GM18858 (cell line): ENCODE results near the gene TULP3.
"Not testable (repeated sequence)": the region's sequence is repeated elsewhere in the genome, so short reads cannot be mapped to it uniquely, and the experiment has no call there.

Experiments
- ATAC-seq: cut with Tn5 transposase; IDR thresholded peaks from one replicate; pipeline ENCODE4 v1.9.1; 2021; ENCODE audit not compliant: unreplicated experiment

TULP3 gene

GRCh38 chr12:2890388-2891239 lies at the start of gene TULP3:
Gene TULP3, plus strand, starts transcription at chr12:2890891. Its CDS starts 57 bp downstream, at chr12:2890948.
- ATAC-seq = peak; percentile 93

GRCh38 chr12:2841056-2841650 lies 49.5 kb upstream of the TULP3 start:
- no peak for ATAC-seq

- ATAC-seq = no peak
Measured at GRCh38 chr12:2842948-2843347, 47.7 kb upstream of the TULP3 start.

- no peak for ATAC-seq
Measured at GRCh38 chr12:2844786-2845185, 45.9 kb upstream of the TULP3 start.

- ATAC-seq = no peak
Measured at GRCh38 chr12:2845280-2845679, 45.4 kb upstream of the TULP3 start.

- no peak for ATAC-seq
Measured at GRCh38 chr12:2851931-2852330, 38.8 kb upstream of the TULP3 start.

GRCh38 chr12:2853626-2854025 lies 37.1 kb upstream of the TULP3 start:
- ATAC-seq = no peak

- no peak for ATAC-seq
Measured at GRCh38 chr12:2854669-2855453, 35.8 kb upstream of the TULP3 start.

GRCh38 chr12:2855546-2855945 lies 35.1 kb upstream of the TULP3 start:
- no peak for ATAC-seq

- no peak for ATAC-seq
Measured at GRCh38 chr12:2856051-2856450, 34.6 kb upstream of the TULP3 start.

GRCh38 chr12:2857021-2857431 lies 33.7 kb upstream of the TULP3 start, which contains the start of gene TEX52:
Gene TEX52, minus strand, starts transcription at chr12:2857039. Its CDS starts 13 bp downstream, at chr12:2857026.
- no peak for ATAC-seq

- ATAC-seq = no peak
Measured at GRCh38 chr12:2857576-2857975, 33.1 kb upstream of the TULP3 start.

- ATAC-seq = no peak
Measured at GRCh38 chr12:2858334-2858733, 32.4 kb upstream of the TULP3 start.

- no peak for ATAC-seq
Measured at GRCh38 chr12:2858944-2859421, 31.7 kb upstream of the TULP3 start.

- no peak for ATAC-seq
Measured at GRCh38 chr12:2860170-2860569, 30.5 kb upstream of the TULP3 start.

GRCh38 chr12:2862876-2863275 lies 27.8 kb upstream of the TULP3 start:
- no peak for ATAC-seq

GRCh38 chr12:2863402-2863801 lies 27.3 kb upstream of the TULP3 start:
- ATAC-seq = not testable (repeated sequence)

GRCh38 chr12:2864198-2864597 lies 26.5 kb upstream of the TULP3 start:
- no peak for ATAC-seq

GRCh38 chr12:2868986-2869632 lies 21.6 kb upstream of the TULP3 start:
- ATAC-seq = not testable (repeated sequence)

GRCh38 chr12:2876431-2877046 lies 14.2 kb upstream of the TULP3 start:
- peak; percentile 20 for ATAC-seq
